Panc1 (cell line): Measurements from ENCODE around the gene CACNA1G.

Source experiments
- POLR2AphosphoS5 ChIP-seq: IDR thresholded peaks from 2 replicates; pipeline ENCODE4 v1.6.1; 2012; ENCODE audit warnings: mild to moderate bottlenecking, low read depth, low read length, moderate library complexity
- SIN3A ChIP-seq: IDR thresholded peaks from 2 replicates; pipeline ENCODE4 v1.6.1; 2012; ENCODE audit warnings: low read depth, mild to moderate bottlenecking, low read length, moderate library complexity, borderline replicate concordance; ENCODE audit not compliant: insufficient read depth
- TCF7L2 ChIP-seq: IDR thresholded peaks from 2 replicates; pipeline ENCODE4 v1.6.1; 2011; ENCODE audit warnings: mild to moderate bottlenecking, low read depth, low read length, inconsistent platforms
- TF ChIP-seq, protein P1 (sequence below): fragments of 450-650 bp; IDR thresholded peaks from 2 replicates; pipeline ENCODE4 v1.5.1; 2017; ENCODE audit warnings: mild to moderate bottlenecking

DNA sequence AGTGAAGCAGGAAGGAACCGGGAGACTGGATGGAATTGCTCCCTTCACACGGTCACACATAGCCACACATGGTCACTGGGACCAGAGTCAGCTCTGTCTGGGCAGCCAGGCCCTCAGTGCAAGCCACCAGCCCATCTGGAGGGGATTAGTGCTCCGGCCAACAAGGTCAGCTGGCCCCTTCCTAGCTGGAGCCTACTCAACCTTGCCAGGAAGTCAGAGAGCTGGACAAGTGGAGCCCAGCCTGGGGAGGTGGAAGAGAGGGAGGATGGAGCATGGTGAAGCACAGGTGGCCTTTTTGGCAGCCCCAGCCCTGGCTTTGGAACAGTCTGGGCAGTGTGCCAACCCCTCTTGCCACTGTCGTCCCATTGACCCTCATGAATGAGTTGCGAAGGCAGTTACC lies 3.7 kb upstream of the CACNA1G start:
- TF ChIP-seq, protein P1, sequence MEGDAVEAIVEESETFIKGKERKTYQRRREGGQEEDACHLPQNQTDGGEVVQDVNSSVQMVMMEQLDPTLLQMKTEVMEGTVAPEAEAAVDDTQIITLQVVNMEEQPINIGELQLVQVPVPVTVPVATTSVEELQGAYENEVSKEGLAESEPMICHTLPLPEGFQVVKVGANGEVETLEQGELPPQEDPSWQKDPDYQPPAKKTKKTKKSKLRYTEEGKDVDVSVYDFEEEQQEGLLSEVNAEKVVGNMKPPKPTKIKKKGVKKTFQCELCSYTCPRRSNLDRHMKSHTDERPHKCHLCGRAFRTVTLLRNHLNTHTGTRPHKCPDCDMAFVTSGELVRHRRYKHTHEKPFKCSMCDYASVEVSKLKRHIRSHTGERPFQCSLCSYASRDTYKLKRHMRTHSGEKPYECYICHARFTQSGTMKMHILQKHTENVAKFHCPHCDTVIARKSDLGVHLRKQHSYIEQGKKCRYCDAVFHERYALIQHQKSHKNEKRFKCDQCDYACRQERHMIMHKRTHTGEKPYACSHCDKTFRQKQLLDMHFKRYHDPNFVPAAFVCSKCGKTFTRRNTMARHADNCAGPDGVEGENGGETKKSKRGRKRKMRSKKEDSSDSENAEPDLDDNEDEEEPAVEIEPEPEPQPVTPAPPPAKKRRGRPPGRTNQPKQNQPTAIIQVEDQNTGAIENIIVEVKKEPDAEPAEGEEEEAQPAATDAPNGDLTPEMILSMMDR: no peak
- TF ChIP-seq POLR2AphosphoS5 (no peak), SIN3A (no peak), TCF7L2 (no peak)
